Activated CD4-positive, alpha-beta T cell treated with anti-CD3 and anti-CD28 coated beads for 36 hours (primary cell): Measurements from ENCODE around the gene TUBA4A. TPM values are rescaled to one million over a fixed set of nuclear protein-coding genes. Genes with fewer than 3 reads are reported as not detected.
A peak's percentile ranks its signal among the peaks of the same experiment; 100 is the strongest.
"Not testable (repeated sequence)": the region's sequence is repeated elsewhere in the genome, so short reads cannot be mapped to it uniquely, and the experiment has no call there.

ENCODE experiments used
- ATAC-seq: fragments of 200-7000 bp; cut with Tn5 transposase; one replicate; pipeline ENCODE4 v1.10.0; 2021; ENCODE audit warnings: mild to moderate bottlenecking, moderate library complexity
- CTCF ChIA-PET: fragments of 350-600 bp; sonication (Branson Sonifier 250); formaldehyde crosslinking; loops from one replicate; lab custom pipeline; 2021; ENCODE audit warnings: antibody characterized with exemption; lab: Charles Lee
- POLR2A ChIA-PET: fragments of 350-600 bp; sonication (Branson Sonifier 250); formaldehyde crosslinking; loops from one replicate; lab custom pipeline; 2021; ENCODE audit warnings: antibody characterized with exemption, inconsistent platforms; lab: Charles Lee
- DNase-seq: peaks from one replicate; pipeline ENCODE4 v3.0.0-alpha.2; 2020
- H3K27ac Mint-ChIP-seq: one replicate; pipeline ENCODE4 v1.8.0; 2021; ENCODE audit warnings: mixed read lengths
- H3K27me3 Mint-ChIP-seq: one replicate; pipeline ENCODE4 v1.8.0; 2021; ENCODE audit warnings: mixed read lengths
- H3K36me3 Mint-ChIP-seq: one replicate; pipeline ENCODE4 v1.8.0; 2021; ENCODE audit warnings: low read depth, mixed read lengths
- H3K4me1 Mint-ChIP-seq: one replicate; pipeline ENCODE4 v1.8.0; 2021; ENCODE audit warnings: mixed read lengths
- H3K4me3 Mint-ChIP-seq: one replicate; pipeline ENCODE4 v1.8.0; 2021; ENCODE audit warnings: mild to moderate bottlenecking, moderate library complexity, mixed read lengths
- H3K9me3 Mint-ChIP-seq: one replicate; pipeline ENCODE4 v1.8.0; 2021; ENCODE audit warnings: low read depth, mixed read lengths
- intact Hi-C, 2 experiments: fragments of 100-400 bp; cut with DNase I in 1 of 2; cut with micrococcal nuclease in 1 of 2; formaldehyde crosslinking; loops; one replicate each; pipeline versions ENCODE4 v1.14.2 to v1.15.1; 2022 to 2024; cut with DNase I, micrococcal nuclease
- total RNA-seq, 2 experiments: library from RNA; stranded (reverse); gene quantifications; one replicate each; pipeline ENCODE4 v1.2.3, GENCODE V29; 2021

TUBA4A gene
- total RNA-seq, 2 experiments from 2014 or later, result 210 to 369 TPM

DNA sequence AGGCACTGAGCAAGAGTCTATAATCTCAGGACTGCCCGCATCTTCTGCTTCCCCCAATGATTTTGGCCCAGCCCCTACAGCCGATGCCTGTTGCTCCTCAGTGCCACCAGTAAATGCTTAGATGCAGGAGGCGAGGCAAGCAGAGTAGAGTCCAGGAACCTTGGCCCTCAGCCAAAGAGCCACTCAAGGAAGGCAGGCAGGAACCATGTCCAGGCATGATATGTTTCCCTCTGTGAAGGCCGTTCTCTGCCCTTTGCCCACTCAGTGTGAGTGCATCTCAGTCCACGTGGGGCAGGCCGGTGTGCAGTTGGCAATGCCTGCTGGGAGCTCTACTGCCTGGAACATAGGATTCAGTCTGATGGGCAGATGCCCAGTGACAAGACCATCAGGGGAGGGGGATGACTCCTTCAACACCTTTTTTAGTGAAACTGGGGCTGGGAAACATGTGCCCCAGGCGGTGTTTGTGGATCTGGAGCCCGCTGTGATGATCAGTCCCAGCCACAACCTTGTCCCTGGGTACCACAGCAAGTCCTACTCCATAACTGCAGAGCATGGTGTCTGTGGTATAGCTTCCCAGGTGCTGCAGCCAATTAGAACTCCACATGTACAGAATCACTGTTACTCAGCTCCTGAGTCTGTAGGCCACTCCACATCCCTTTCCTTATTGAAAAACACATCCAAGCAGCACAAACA is 15.8 kb upstream of the TUBA4A start:
- POLR2A ChIA-PET, result no interaction called here
- no peaks in the 10 kb centered on the region for H3K4me1 Mint-ChIP-seq
- ATAC-seq (no peak), DNase-seq (no peak)
- intact Hi-C loops, result no loop called here
- H3K36me3 Mint-ChIP-seq, result no peaks in the 10 kb centered on the region
- no peaks in the 10 kb centered on the region for H3K27me3 Mint-ChIP-seq
- H3K4me3 Mint-ChIP-seq, result no peak overlapping the region
- H3K27ac Mint-ChIP-seq, result no peak overlapping the region
- CTCF ChIA-PET, result no interaction called here
- no peaks in the 10 kb centered on the region for H3K9me3 Mint-ChIP-seq

DNA sequence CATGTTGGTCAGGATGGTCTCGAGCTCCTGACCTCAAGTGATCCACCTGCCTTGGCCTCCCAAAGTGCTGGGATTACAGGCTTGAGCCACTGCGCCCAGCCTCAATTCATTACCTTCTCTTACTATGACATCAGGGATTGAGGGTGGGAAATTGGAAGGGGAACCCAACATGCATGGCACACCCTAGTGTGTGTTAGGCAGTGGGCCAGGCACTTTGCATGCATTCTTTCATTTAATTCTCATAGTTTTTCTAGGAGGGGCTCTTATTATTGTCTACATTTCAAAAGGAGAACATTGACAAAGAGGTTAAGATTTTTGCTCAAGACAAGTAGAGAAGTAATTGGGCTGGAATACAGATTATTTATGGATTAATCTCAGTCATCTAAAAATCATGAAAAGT is 14.6 kb upstream of the TUBA4A start:
- Mint-ChIP-seq H3K9me3 (no peaks in the 10 kb centered on the region), H3K36me3 (no peaks in the 10 kb centered on the region), H3K4me1 (no peaks in the 10 kb centered on the region), H3K4me3 (no peak overlapping the region), H3K27me3 (no peaks in the 10 kb centered on the region), H3K27ac (no peak overlapping the region)
- ATAC-seq, result no peak
- ChIA-PET POLR2A (no interaction called here), CTCF (interaction anchor here (0.6 kb wide), 1 partner anchor 50 kb away, joined by 3 read pairs; no protein-coding TSS in a partner anchor)
- no peak for DNase-seq
- intact Hi-C loops, result no loop called here

DNA sequence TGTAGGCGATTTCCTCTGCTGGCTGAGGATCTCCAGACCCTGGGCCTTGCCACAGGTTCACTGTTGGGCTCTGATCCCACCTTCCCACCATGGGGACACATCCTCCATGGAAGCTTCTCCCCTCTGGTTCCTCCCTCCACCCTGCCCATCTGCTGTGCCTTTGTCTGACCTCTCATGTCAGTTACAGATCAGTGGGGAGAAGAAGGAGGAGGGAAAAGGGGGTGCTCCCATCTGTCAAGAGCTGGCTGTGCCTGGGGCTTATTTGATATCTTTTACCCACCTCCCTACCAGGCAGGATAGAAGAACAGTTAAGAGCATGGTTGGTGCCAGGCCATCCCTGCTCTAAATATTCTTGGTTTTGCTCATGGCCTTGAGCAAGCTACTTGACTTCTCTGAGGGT is 13.2 kb upstream of the TUBA4A start:
- H3K27ac Mint-ChIP-seq, result no peak overlapping the region
- intact Hi-C loops, result no loop called here
- ChIA-PET POLR2A (interaction anchor here (0.6 kb wide), 1 partner anchor 14 kb away, joined by 3 read pairs; the partner anchor contains the start of gene TUBA4B), CTCF (interaction anchor here (0.7 kb wide), 1 partner anchor 19 kb away, joined by 3 read pairs; no protein-coding TSS in a partner anchor)
- no peak for DNase-seq
- no peaks in the 10 kb centered on the region for H3K9me3 Mint-ChIP-seq
- no peaks in the 10 kb centered on the region for H3K36me3 Mint-ChIP-seq
- peaks cover 2% of the 10 kb centered on the region for H3K27me3 Mint-ChIP-seq
- no peaks in the 10 kb centered on the region for H3K4me1 Mint-ChIP-seq
- no peak for ATAC-seq
- no peak overlapping the region for H3K4me3 Mint-ChIP-seq

DNA sequence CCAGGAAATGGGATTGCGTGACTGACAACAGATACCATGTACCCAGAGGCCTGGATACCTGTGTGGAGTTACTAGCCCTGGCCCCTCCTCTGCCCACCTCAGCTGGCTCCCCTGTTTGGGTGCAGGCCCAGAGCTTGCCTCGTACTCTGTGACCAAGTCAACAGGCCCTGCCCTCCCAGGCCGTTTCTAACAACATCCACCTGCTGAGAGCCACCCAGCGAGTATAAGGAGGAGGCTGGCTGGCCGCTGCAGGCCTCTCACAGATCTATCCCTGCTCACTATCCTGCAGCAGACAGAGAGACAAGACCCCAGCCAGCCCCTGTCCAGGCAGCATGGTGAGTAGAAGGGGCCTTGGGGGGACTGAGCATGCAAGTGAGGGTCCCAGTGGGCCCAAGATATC is 12.5 kb upstream of the TUBA4A start:
- H3K36me3 Mint-ChIP-seq, result no peaks in the 10 kb centered on the region
- CTCF ChIA-PET, result interaction anchor here (0.6 to 1.3 kb wide), 5 partner anchors 11 to 1675 kb away, joined by 3 to 5 read pairs (median 3); no protein-coding TSS in a partner anchor
- no peaks in the 10 kb centered on the region for H3K4me1 Mint-ChIP-seq
- H3K27me3 Mint-ChIP-seq, result peaks cover 2% of the 10 kb centered on the region
- DNase-seq, result no peak
- no peak overlapping the region for H3K27ac Mint-ChIP-seq
- H3K4me3 Mint-ChIP-seq, result no peak overlapping the region
- H3K9me3 Mint-ChIP-seq, result no peaks in the 10 kb centered on the region
- intact Hi-C loops, result no loop called here
- POLR2A ChIA-PET, result interaction anchor here (0.6 kb wide), 1 partner anchor 36 kb away, joined by 3 read pairs; no protein-coding TSS in a partner anchor
- no peak for ATAC-seq

DNA sequence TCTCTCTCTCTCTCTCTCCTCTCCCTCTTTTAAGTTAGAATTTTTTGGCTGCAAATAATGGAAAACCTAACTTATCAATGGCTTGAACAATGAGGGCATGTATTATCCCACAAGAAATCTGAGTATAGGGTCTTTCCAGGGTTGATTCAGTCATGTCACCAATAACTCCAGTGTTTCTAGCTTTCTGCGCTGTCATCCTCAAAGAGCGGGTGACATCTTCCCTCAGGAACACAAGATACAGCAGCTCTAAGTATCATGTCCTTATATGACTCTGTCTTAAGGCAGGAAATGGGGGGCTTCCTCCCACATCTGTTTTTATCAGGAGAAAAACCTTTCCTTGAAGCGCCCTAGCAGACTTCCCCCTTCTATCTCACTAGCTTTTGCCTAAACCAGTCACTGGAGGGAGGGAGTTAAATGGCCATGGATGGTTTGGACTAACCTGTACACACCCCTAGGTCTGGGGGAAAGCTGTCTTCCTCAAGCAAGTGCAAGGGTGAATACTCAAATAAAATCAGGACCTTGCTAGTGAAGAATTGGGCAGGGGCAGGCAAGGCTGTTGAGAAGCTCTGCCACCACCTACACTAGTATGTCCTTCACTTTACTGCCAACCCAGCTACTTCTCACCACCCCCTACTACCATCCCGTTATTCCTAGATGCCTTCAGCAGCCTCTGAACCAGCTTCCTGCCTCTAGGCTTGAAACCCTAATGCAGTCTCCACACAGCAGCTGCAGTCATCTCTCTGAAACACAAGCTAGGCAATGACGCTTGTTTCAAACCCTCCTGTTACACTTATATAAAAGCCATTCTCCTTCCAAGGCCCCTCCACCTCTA is 7.5 kb upstream of the TUBA4A start:
- intact Hi-C loops, result no loop called here
- ATAC-seq (no peak), DNase-seq (no peak)
- Mint-ChIP-seq H3K27me3 (peaks cover 2% of the 10 kb centered on the region), H3K4me3 (no peak overlapping the region), H3K4me1 (peaks cover 2% of the 10 kb centered on the region), H3K36me3 (no peaks in the 10 kb centered on the region), H3K27ac (no peak overlapping the region), H3K9me3 (no peaks in the 10 kb centered on the region)
- CTCF ChIA-PET, result interaction anchor here (0.7 to 4.0 kb wide), 5 partner anchors 14 to 354 kb away, joined by 3 to 34 read pairs (median 8); partner anchors contain the start of genes DNAJB2, GLB1L and STK16
- POLR2A ChIA-PET, result no interaction called here

DNA sequence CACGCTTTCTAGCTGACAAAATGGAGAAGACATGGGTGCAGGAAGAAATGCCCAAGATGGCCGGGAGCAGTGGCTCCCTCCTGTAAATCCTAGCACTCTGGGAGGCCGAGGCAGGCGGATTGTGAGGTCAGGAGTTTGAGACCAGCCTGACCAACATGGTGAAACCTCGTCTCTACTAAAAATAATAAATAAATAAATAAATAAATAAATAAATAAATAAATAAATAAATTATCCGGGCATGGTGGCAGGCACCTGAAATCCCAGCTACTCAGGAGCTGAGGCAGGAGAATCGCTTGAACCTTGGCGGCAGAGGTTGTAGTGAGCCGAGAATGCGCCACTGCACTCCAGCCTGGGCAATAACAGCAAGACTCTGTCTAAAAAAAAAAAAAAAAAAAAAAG is 5.2 kb upstream of the TUBA4A start:
- not testable (repeated sequence) for H3K27ac Mint-ChIP-seq, DNase-seq, H3K4me3 Mint-ChIP-seq, H3K9me3 Mint-ChIP-seq, H3K36me3 Mint-ChIP-seq, H3K27me3 Mint-ChIP-seq, ATAC-seq
- H3K4me1 Mint-ChIP-seq, result peaks cover 16% of the 10 kb centered on the region
- ChIA-PET CTCF (interaction anchor here (0.7 to 1.9 kb wide), 5 partner anchors 18 to 100 kb away, joined by 4 to 9 read pairs (median 6); no protein-coding TSS in a partner anchor), POLR2A (interaction anchor here (0.6 kb wide), 1 partner anchor 86 kb away, joined by 4 read pairs; no protein-coding TSS in a partner anchor)
- intact Hi-C loops, result loop anchor here in 1 of 2 experiments (10.0 kb wide), 1 partner anchor 286 kb away; the partner anchor contains the start of genes CHPF and TMEM198

DNA sequence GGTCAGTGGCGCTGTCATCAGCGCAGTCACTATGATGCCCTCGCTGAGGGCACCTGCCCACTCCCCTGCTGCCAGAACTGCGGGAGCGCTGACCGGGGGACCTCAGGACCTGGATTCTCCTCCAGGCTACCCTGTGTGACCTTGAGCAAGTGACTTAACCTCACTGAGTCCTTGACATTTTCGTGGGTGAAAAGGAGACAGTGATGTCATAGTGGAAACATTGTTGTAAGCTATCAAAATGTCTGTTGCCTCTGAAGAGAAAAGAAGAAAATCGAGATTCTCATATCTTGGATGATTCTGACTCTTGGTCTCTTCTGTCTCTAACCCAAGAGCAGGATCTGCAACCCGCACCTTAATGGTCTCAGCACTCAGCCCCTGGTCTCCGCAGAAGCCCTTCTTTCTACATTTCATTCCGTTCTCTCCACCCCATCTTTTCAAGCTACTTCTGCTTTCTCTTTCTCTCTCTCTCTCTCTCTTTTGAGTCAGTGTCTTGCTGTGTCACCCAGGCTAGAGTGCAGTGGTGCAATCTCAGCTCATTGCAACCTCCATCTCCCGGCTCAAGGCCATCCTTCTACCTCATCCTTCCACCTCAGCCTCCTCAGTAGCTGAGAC is 978 bp upstream of the TUBA4A start:
- ChIA-PET CTCF (interaction anchor here (0.5 to 6.2 kb wide), 14 partner anchors 10 to 294 kb away, joined by 3 to 68 read pairs (median 6); partner anchors contain the start of genes ANKZF1, ATG9A, CNPPD1 and CRYBA2), POLR2A (interaction anchor here (0.6 to 4.5 kb wide), 11 partner anchors 9 to 1035 kb away, joined by 3 to 33 read pairs (median 5); partner anchors contain the start of genes ANKZF1, ATG9A, CNPPD1 and DNAJB2)
- H3K9me3 Mint-ChIP-seq, result no peaks in the 10 kb centered on the region
- DNase-seq, result peak; percentile 72
- peaks cover 46% of the 10 kb centered on the region for H3K4me1 Mint-ChIP-seq
- H3K27ac Mint-ChIP-seq, result peak overlapping the region; percentile 90
- ATAC-seq, result peak; percentile 52
- intact Hi-C loops, result loop anchor here (1.0 to 10.0 kb wide), 6 partner anchors 9 to 686 kb away; partner anchors contain the start of genes ANKZF1 (in 1 of the 2), ATG9A (in 1 of the 2), CHPF (in 1 of the 2) and CNOT9 (in 1 of the 2)
- no peaks in the 10 kb centered on the region for H3K27me3 Mint-ChIP-seq
- peak overlapping the region; percentile 89 for H3K4me3 Mint-ChIP-seq
- H3K36me3 Mint-ChIP-seq, result peaks cover 32% of the 10 kb centered on the region

DNA sequence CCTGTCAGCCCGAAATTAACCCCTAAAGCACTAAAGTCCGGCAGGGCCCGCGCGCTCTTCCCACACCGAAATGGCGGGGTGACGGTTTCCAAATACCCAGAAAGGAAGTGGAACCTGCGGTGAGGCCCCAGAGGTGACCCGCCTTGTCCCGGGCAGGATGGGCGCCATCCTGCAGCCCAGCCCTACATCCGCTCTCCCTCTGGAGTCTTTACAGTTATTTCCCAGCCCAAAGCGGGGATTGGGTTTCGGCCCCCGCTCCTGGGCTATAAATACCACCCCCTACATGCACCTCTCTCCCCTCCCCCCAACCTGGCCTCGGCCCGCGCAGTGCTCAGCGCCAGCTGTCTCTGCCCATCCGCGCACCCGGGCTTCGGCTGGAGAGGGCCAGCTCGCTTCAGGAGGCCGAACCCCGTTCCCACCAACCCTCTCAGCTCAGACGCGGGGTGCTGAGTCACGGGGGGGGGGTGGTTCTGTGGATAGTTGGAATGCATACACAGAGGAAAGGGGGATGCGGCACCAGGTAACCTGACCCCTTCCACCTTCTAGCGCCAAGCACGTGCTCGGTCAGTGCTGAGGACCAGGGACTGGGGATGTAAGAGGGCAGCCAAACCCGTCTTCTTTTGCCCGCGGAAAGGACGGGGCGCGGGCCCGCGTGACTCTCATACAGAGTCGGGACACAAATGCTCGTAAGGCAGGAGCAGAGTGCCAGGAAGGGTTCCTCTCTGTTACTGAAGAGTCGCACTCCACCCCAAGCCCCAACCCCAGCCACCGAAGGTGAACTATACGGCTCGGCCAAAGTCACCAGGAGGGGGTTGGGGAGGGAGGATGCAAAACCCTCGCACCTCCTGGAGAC is 592 bp downstream of the TUBA4A start, which contains the start of gene TUBA4B:
TUBA4B (plus strand) TSS at position 344 of the 853 bp plus-strand sequence; CDS start at position 509, 165 bp downstream.
- H3K4me3 Mint-ChIP-seq, result peak within 1 kb of the TSS; percentile 89
- H3K36me3 Mint-ChIP-seq, result peaks cover 46% of the 10 kb centered on the region
- peaks cover 62% of the 10 kb centered on the region for H3K4me1 Mint-ChIP-seq
- ChIA-PET POLR2A (interaction anchor here (0.5 to 4.5 kb wide), 15 partner anchors 8 to 258 kb away, joined by 3 to 33 read pairs (median 4); partner anchors contain the start of genes ANKZF1, ATG9A, CNPPD1 and DNAJB2), CTCF (interaction anchor here (0.5 to 6.2 kb wide), 10 partner anchors 8 to 95 kb away, joined by 3 to 68 read pairs (median 4); partner anchors contain the start of genes ANKZF1, ATG9A, DNAJB2 and GLB1L)
- peak; percentile 75 for DNase-seq
- intact Hi-C loops, result loop anchor here (1.0 to 10.0 kb wide), 12 partner anchors 24 to 344 kb away; partner anchors contain the start of genes DNAJB2 (in 2 of the 2), NHEJ1 (in 2 of the 2), ZFAND2B (in 2 of the 2) and ANKZF1 (in 1 of the 2)
- ATAC-seq, result peak; percentile 10
- no peaks in the 10 kb centered on the region for H3K9me3 Mint-ChIP-seq
- H3K27ac Mint-ChIP-seq, result peak within 1 kb of the TSS; percentile 93
- H3K27me3 Mint-ChIP-seq, result no peaks in the 10 kb centered on the region

DNA sequence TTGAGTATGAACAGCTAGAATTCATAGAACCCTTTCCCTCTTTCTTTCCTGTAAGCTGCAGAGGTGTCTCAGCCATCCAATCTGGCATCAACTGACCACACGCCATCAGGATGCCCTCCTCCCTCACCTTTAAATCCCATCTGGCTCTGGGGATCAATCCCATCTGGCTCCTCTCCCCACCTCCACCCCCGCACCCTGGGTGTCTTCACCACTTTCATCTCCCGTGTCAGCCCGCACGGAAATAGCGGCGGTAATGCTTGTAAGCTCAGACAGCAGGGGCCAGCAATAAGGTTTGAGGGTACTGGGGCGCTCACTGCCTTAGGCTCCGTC is 1.2 kb downstream of the TUBA4A start:
- no peaks in the 10 kb centered on the region for H3K9me3 Mint-ChIP-seq
- peaks cover 66% of the 10 kb centered on the region for H3K4me1 Mint-ChIP-seq
- DNase-seq (no peak), ATAC-seq (no peak)
- ChIA-PET POLR2A (interaction anchor here (0.6 to 4.5 kb wide), 8 partner anchors 8 to 76 kb away, joined by 3 to 33 read pairs (median 4); partner anchors contain the start of genes ANKZF1, ATG9A, CNPPD1 and DNAJB2), CTCF (interaction anchor here (1.0 to 6.2 kb wide), 9 partner anchors 13 to 94 kb away, joined by 3 to 68 read pairs (median 3); partner anchors contain the start of genes ANKZF1, ATG9A, DNAJB2 and NHEJ1)
- H3K27me3 Mint-ChIP-seq, result no peaks in the 10 kb centered on the region
- H3K4me3 Mint-ChIP-seq, result peak overlapping the region; percentile 89
- H3K27ac Mint-ChIP-seq, result peak overlapping the region; percentile 93
- intact Hi-C loops, result loop anchor here (2.0 to 10.0 kb wide), 4 partner anchors 42 to 345 kb away; partner anchors contain the start of genes CHPF (in 1 of the 2), STK11IP (in 1 of the 2), TMEM198 (in 1 of the 2) and ZFAND2B (in 1 of the 2)
- H3K36me3 Mint-ChIP-seq, result peaks cover 49% of the 10 kb centered on the region
